DMS 273 treated with DMSO at 0.1 percent for 48 hours (cell line): ENCODE data around the gene RYR2.

Source experiments
- DNase-seq: peaks from one replicate; lab custom pipeline; 2025; lab: John Stamatoyannopoulos, UW

The RYR2 gene

GRCh38 chr1:237736372-237737029, 694.5 kb downstream of the RYR2 start:
- no peak for DNase-seq

- DNase-seq: no peak
These were observed 695.5 kb downstream of the RYR2 start for GRCh38 chr1:237737448-237737847.

- no peak for DNase-seq
These were observed 696.1 kb downstream of the RYR2 start for GRCh38 chr1:237737938-237738610.

GRCh38 chr1:237740846-237741245, 698.9 kb downstream of the RYR2 start:
- no peak for DNase-seq

- DNase-seq: no peak
These were observed 703.6 kb downstream of the RYR2 start for GRCh38 chr1:237745545-237745944.

- no peak for DNase-seq
These were observed 706.4 kb downstream of the RYR2 start for GRCh38 chr1:237748171-237748960.

GRCh38 chr1:237749122-237749521, 707.1 kb downstream of the RYR2 start:
- DNase-seq: no peak

GRCh38 chr1:237751090-237751489, 709.1 kb downstream of the RYR2 start:
- no peak for DNase-seq

- no peak for DNase-seq
These were observed 712.6 kb downstream of the RYR2 start for GRCh38 chr1:237754627-237755026.

GRCh38 chr1:237756304-237756967, 714.5 kb downstream of the RYR2 start:
- no peak for DNase-seq

- no peak for DNase-seq
These were observed 717.4 kb downstream of the RYR2 start for GRCh38 chr1:237759377-237759776.

GRCh38 chr1:237760951-237761350, 719.0 kb downstream of the RYR2 start:
- no peak for DNase-seq

- DNase-seq: no peak
These were observed 721.2 kb downstream of the RYR2 start for GRCh38 chr1:237763137-237763536.

- no peak for DNase-seq
These were observed 721.8 kb downstream of the RYR2 start for GRCh38 chr1:237763751-237764150.

GRCh38 chr1:237769916-237770315, 727.9 kb downstream of the RYR2 start:
- DNase-seq: no peak

GRCh38 chr1:237772009-237772408, 730.0 kb downstream of the RYR2 start:
- no peak for DNase-seq

- DNase-seq: no peak
These were observed 732.3 kb downstream of the RYR2 start for GRCh38 chr1:237774246-237774645.

GRCh38 chr1:237779356-237779755, 737.4 kb downstream of the RYR2 start:
- no peak for DNase-seq

- DNase-seq: no peak
These were observed 744.2 kb downstream of the RYR2 start for GRCh38 chr1:237786066-237786719.

- no peak for DNase-seq
These were observed 746.1 kb downstream of the RYR2 start for GRCh38 chr1:237788069-237788468.

GRCh38 chr1:237789619-237790018, 747.6 kb downstream of the RYR2 start:
- DNase-seq: no peak

GRCh38 chr1:237791592-237791991, 749.6 kb downstream of the RYR2 start:
- DNase-seq: no peak
